ENCODE data around the gene PTX4. TPM values are rescaled to one million over a fixed set of nuclear protein-coding genes. Genes with fewer than 3 reads are reported as not detected.
"Not testable (repeated sequence)": the region's sequence is repeated elsewhere in the genome, so short reads cannot be mapped to it uniquely, and the experiment has no call there.

The PTX4 gene
- total RNA-seq, 1 experiment from 2014 or later: 0.22 TPM

- TF ChIP-seq CTCF (conservative IDR thresholded peaks at IDR 0.05; ENCODE audit: low read depth, low read length) (no peak), EZH2 (IDR thresholded peaks at IDR 0.05; ENCODE audit: low read length, unreplicated experiment) (no peak), EZH2phosphoT487 (IDR thresholded peaks at IDR 0.05; ENCODE audit: borderline replicate concordance, low read length) (no peak)
- Histone ChIP-seq H3K9me2 (replicated peaks; ENCODE audit: low read length) (no peaks in the 10 kb centered on the region), H3K9ac (ENCODE audit: low read length) (no peak overlapping the region), H4K20me1 (ENCODE audit: low read length) (no peaks in the 10 kb centered on the region), H3K27me3 (ENCODE audit: low read length) (no peaks in the 10 kb centered on the region), H3K27ac (ENCODE audit: low read length) (no peak overlapping the region), H3K4me1 (ENCODE audit: insufficient read depth, low read length) (peaks cover 5% of the 10 kb centered on the region; the same call in 1 of the 2 replicates), H3K9me3 (ENCODE audit: low read length) (no peaks in the 10 kb centered on the region), H3K36me3 (ENCODE audit: low read depth, low read length) (no peaks in the 10 kb centered on the region), H3F3A (ENCODE audit: low read length, unreplicated experiment) (no peaks in the 10 kb centered on the region), H3K79me2 (ENCODE audit: low read length) (peaks cover 43% of the 10 kb centered on the region), H3K4me2 (ENCODE audit: low read length) (no peak overlapping the region), H2AFZ (ENCODE audit: low read length) (no peak overlapping the region), H3K4me3 (ENCODE audit: low read length) (no peak overlapping the region)
- DNase-seq: no peak
- ChIA-PET CTCF (no interaction called here), POLR2A (ENCODE audit: unreplicated experiment) (no interaction called here)
- intact Hi-C loops (cut with micrococcal nuclease): no loop called here
- BruUV-seq (replicated peaks): no TSS peak
- ATAC-seq: no peak; the same call in 1 of the 2 replicates
Measured at GRCh38 chr16:1470481-1471251, 18.1 kb downstream of the PTX4 start.

GRCh38 chr16:1469693-1470201, 19.0 kb downstream of the PTX4 start:
- Histone ChIP-seq H4K20me1 (ENCODE audit: low read length) (no peaks in the 10 kb centered on the region), H2AFZ (ENCODE audit: low read length) (no peak overlapping the region), H3K4me1 (ENCODE audit: insufficient read depth, low read length) (no peaks in the 10 kb centered on the region; the same call in 1 of the 2 replicates), H3K27me3 (ENCODE audit: low read length) (no peaks in the 10 kb centered on the region), H3K9ac (ENCODE audit: low read length) (no peak overlapping the region), H3K9me3 (ENCODE audit: low read length) (no peaks in the 10 kb centered on the region), H3K4me3 (ENCODE audit: low read length) (no peak overlapping the region), H3K27ac (ENCODE audit: low read length) (no peak overlapping the region), H3K79me2 (ENCODE audit: low read length) (peaks cover 43% of the 10 kb centered on the region), H3K36me3 (ENCODE audit: low read depth, low read length) (no peaks in the 10 kb centered on the region), H3F3A (ENCODE audit: low read length, unreplicated experiment) (no peaks in the 10 kb centered on the region), H3K9me2 (replicated peaks; ENCODE audit: low read length) (no peaks in the 10 kb centered on the region), H3K4me2 (ENCODE audit: low read length) (no peak overlapping the region)
- ATAC-seq (no peak), DNase-seq (no peak)
- ChIA-PET POLR2A (ENCODE audit: unreplicated experiment) (no interaction called here), CTCF (no interaction called here)
- BruUV-seq (replicated peaks): no TSS peak
- TF ChIP-seq EZH2phosphoT487 (IDR thresholded peaks at IDR 0.05; ENCODE audit: borderline replicate concordance, low read length) (no peak), CTCF (conservative IDR thresholded peaks at IDR 0.05; ENCODE audit: low read depth, low read length) (no peak), EZH2 (IDR thresholded peaks at IDR 0.05; ENCODE audit: low read length, unreplicated experiment) (no peak)
- intact Hi-C loops (cut with micrococcal nuclease): no loop called here

GRCh38 chr16:1469141-1469540, 19.6 kb downstream of the PTX4 start:
- POLR2A ChIA-PET (ENCODE audit: unreplicated experiment); BruUV-seq (replicated peaks); DNase-seq: not testable (repeated sequence)

More at GRCh38 chr16:1469141-1469540, 19.6 kb downstream of the PTX4 start:
- H3K79me2 ChIP-seq (ENCODE audit: low read length): peaks cover 39% of the 10 kb centered on the region
- H3K9me2 ChIP-seq (replicated peaks; ENCODE audit: low read length); H3K27ac ChIP-seq (ENCODE audit: low read length); H3K4me3 ChIP-seq (ENCODE audit: low read length); H3K9ac ChIP-seq (ENCODE audit: low read length); H3K4me2 ChIP-seq (ENCODE audit: low read length); CTCF ChIA-PET; ATAC-seq; H2AFZ ChIP-seq (ENCODE audit: low read length); H3K27me3 ChIP-seq (ENCODE audit: low read length); H3K9me3 ChIP-seq (ENCODE audit: low read length); H3K4me1 ChIP-seq (ENCODE audit: insufficient read depth, low read length); intact Hi-C loops (cut with micrococcal nuclease); H4K20me1 ChIP-seq (ENCODE audit: low read length); H3F3A ChIP-seq (ENCODE audit: low read length, unreplicated experiment); H3K36me3 ChIP-seq (ENCODE audit: low read depth, low read length): not testable (repeated sequence)

Data from PC-3 (cell line).